GM12878 (cell line): ENCODE data around the gene KLHL36. TPM values are rescaled to one million over a fixed set of nuclear protein-coding genes. Genes with fewer than 3 reads are reported as not detected.

ENCODE experiments used
- ATAC-seq: fragments of 200-7000 bp; cut with Tn5 transposase; 3 replicates; pipeline ENCODE4 v1.9.1; 2020; ENCODE audit warnings: mild to moderate bottlenecking, moderate library complexity
- BruUV-seq: library from RNA; stranded (reverse); fragments of 400-500 nt; replicated peaks from 2 replicates; lab custom pipeline; 2021; lab: Mats Ljungman, UMichigan
- CTCF ChIA-PET: fragments of 300-600 bp; sonication (Branson Sonifier 250); formaldehyde crosslinking; extraction: SDS; loops from one replicate; lab custom pipeline; 2021; ENCODE audit warnings: inconsistent platforms; lab: Yijun Ruan, JAX
- POLR2A ChIA-PET: fragments of 350-600 bp; formaldehyde crosslinking; extraction: SDS; loops from one replicate; lab custom pipeline; 2021; ENCODE audit warnings: inconsistent platforms; lab: Charles Lee
- RAD21 ChIA-PET: fragments of 300-600 bp; sonication (Branson Sonifier 250); formaldehyde crosslinking; loops from one replicate; lab custom pipeline; 2023; ENCODE audit warnings: antibody characterized with exemption; ENCODE audit not compliant: unreplicated experiment; lab: Charles Lee
- SMC1A ChIA-PET: fragments of 300-600 bp; sonication (Branson Sonifier 250); formaldehyde crosslinking; loops from one replicate; lab custom pipeline; 2023; ENCODE audit not compliant: unreplicated experiment, uncharacterized antibody; lab: Charles Lee
- DNase-seq: peaks from one replicate; pipeline ENCODE4 v3.0.0-alpha.2; 2011; ENCODE audit warnings: low read depth, low spot score
- FAIRE-seq: peaks from 3 replicates; lab custom pipeline; 2011; peaks lifted over from hg19 to GRCh38; lab: Jason Lieb, UNC
- H2AFZ ChIP-seq: 2 replicates; pipeline ENCODE4 v1.6.0; 2011; ENCODE audit warnings: low read depth, low read length, control low read depth; ENCODE audit not compliant: control insufficient read depth
- H3K27ac ChIP-seq: 2 replicates; pipeline ENCODE4 v1.5.1; 2011; ENCODE audit warnings: control low read depth; ENCODE audit not compliant: control insufficient read depth, insufficient read depth
- H3K27me3 ChIP-seq, 2 experiments: replicated peaks in 1 of 2; 2 replicates each; pipeline versions ENCODE4 v1.6.0 to v1.6.1; 2011; ENCODE audit warnings: low read length in 1 of 2; ENCODE audit not compliant: control insufficient read depth in 2 of 2, insufficient read depth in 2 of 2
- H3K36me3 ChIP-seq, 2 experiments: 2 replicates each; pipeline ENCODE4 v1.5.1; 2011; ENCODE audit warnings: low read length in 1 of 2; ENCODE audit not compliant: control insufficient read depth in 2 of 2, insufficient read depth in 2 of 2
- H3K4me1 ChIP-seq: 2 replicates; pipeline ENCODE4 v1.6.1; 2011; ENCODE audit warnings: mild to moderate bottlenecking, low read length, moderate library complexity, mixed read lengths; ENCODE audit not compliant: control insufficient read depth, insufficient read depth
- H3K4me2 ChIP-seq: 2 replicates; pipeline ENCODE4 v1.6.0; 2011; ENCODE audit warnings: control low read depth; ENCODE audit not compliant: control insufficient read depth, insufficient read depth
- H3K4me3 ChIP-seq: fragments of 200-600 bp; sonication (generic); 2 replicates; pipeline ENCODE4 v1.5.1; 2016
- H3K79me2 ChIP-seq: 2 replicates; pipeline ENCODE4 v1.6.0; 2011; ENCODE audit warnings: low read length; ENCODE audit not compliant: control insufficient read depth, insufficient read depth
- H3K9ac ChIP-seq: 2 replicates; pipeline ENCODE4 v1.8.0; 2011; ENCODE audit warnings: low read length, control low read depth, mixed read lengths; ENCODE audit not compliant: control insufficient read depth, insufficient read depth
- H3K9me3 ChIP-seq: replicated peaks from 3 replicates; pipeline ENCODE4 v1.5.1; 2011; ENCODE audit warnings: mild to moderate bottlenecking, low read length; ENCODE audit not compliant: control insufficient read depth, insufficient read depth
- H4K20me1 ChIP-seq: 2 replicates; pipeline ENCODE4 v1.6.0; 2011; ENCODE audit not compliant: control insufficient read depth, insufficient read depth
- ATF7 ChIP-seq: fragments of 450-650 bp; IDR thresholded peaks from 2 replicates; pipeline ENCODE4 v1.6.1; 2016; ENCODE audit warnings: low read depth, mild to moderate bottlenecking
- CHD2 ChIP-seq: IDR thresholded peaks from 2 replicates; pipeline ENCODE4 v1.6.1; 2011; ENCODE audit warnings: low read depth, low read length, improper control_type of control experiment, borderline replicate concordance
- FOXM1 ChIP-seq: IDR thresholded peaks from 2 replicates; pipeline ENCODE4 v1.6.1; 2012; ENCODE audit warnings: low read depth, mild to moderate bottlenecking, inconsistent platforms, low read length, moderate library complexity
- IKZF1 ChIP-seq: fragments of 450-650 bp; conservative IDR thresholded peaks from 2 replicates; pipeline ENCODE4 v1.6.1; 2017; ENCODE audit warnings: antibody characterized with exemption, mild to moderate bottlenecking
- JUNB ChIP-seq: IDR thresholded peaks from 2 replicates; pipeline ENCODE4 v1.6.1; 2016; ENCODE audit warnings: antibody characterized with exemption, mild to moderate bottlenecking
- SMAD1 ChIP-seq: fragments of 450-650 bp; IDR thresholded peaks from 2 replicates; pipeline ENCODE4 v1.6.1; 2018; ENCODE audit warnings: mild to moderate bottlenecking, low read depth; ENCODE audit not compliant: partially characterized antibody
- SPI1 ChIP-seq: IDR thresholded peaks from 2 replicates; pipeline ENCODE4 v1.6.1; 2011; ENCODE audit warnings: low read depth, mild to moderate bottlenecking, low read length, moderate library complexity, borderline replicate concordance; ENCODE audit not compliant: insufficient read depth
- SUPT20H ChIP-seq: IDR thresholded peaks from 2 replicates; pipeline ENCODE4 v1.6.1; 2011; ENCODE audit warnings: low read depth, mild to moderate bottlenecking, low read length, moderate library complexity, borderline replicate concordance; ENCODE audit not compliant: control insufficient read depth
- ZNF24 ChIP-seq: fragments of 450-650 bp; IDR thresholded peaks from 2 replicates; pipeline ENCODE4 v1.6.1; 2017; ENCODE audit warnings: antibody characterized with exemption, mild to moderate bottlenecking
- ZNF274 ChIP-seq: IDR thresholded peaks from one replicate; pipeline ENCODE4 v1.8.0; 2011; ENCODE audit not compliant: insufficient read length, insufficient read depth
- ZNF384 ChIP-seq: IDR thresholded peaks from 2 replicates; pipeline ENCODE4 v1.6.1; 2012; ENCODE audit warnings: low read depth, mild to moderate bottlenecking, low read length, improper control_type of control experiment, borderline replicate concordance
- ZNF622 ChIP-seq: fragments of 450-650 bp; IDR thresholded peaks from 2 replicates; pipeline ENCODE4 v1.6.1; 2017; ENCODE audit warnings: mild to moderate bottlenecking, inconsistent platforms
- WGBS: methylation state at CpG from one replicate; pipeline ENCODE4 v1.1.6; 2016; ENCODE audit warnings: low lambda C conversion rate; ENCODE audit not compliant: insufficient replicate concordance, insufficient coverage; ENCODE audit errors: missing lambda C conversion rate; 5-methylcytosine and 5-hydroxymethylcytosine counted together
- in situ Hi-C: fragments of 300-500 bp; cut with MboI; formaldehyde crosslinking; loops from 9 replicates; pipeline ENCODE4 v1.14.3; 2018; ENCODE audit warnings: mixed read lengths
- intact Hi-C: fragments of 100-400 bp; cut with micrococcal nuclease; formaldehyde crosslinking; loops from one replicate; pipeline ENCODE4 v1.14.2; 2022; ENCODE audit not compliant: unreplicated experiment
- polyA plus RNA-seq, 11 experiments: library from polyadenylated mRNA; depleted of rRNA in 4 of 11; unstranded in 6 of 11; stranded (reverse) in 5 of 11; fragments of >200 nt; fragmentation: Nextera tagmentation in 4 of 11; fragmentation: Illumina TruSeq in 1 of 11; extraction: Ambion mirVana in 4 of 11; extraction: Trizol in 1 of 11; gene quantifications; 1 replicate in 1 of 11; 2 replicates in 10 of 11; pipeline versions ENCODE4 v1.2.1 to v1.2.3, GENCODE V29; 2011 to 2016; ENCODE audit warnings: inconsistent platforms in 2 of 11, missing spikeins in 2 of 11, low read depth in 1 of 11
- total RNA-seq, 4 experiments: library from RNA; depleted of rRNA in 3 of 4; stranded (reverse); fragments of >200 nt in 3 of 4; fragmentation: Illumina TruSeq in 1 of 4; extraction: Trizol in 1 of 4; gene quantifications; 2 replicates each; pipeline versions ENCODE4 v1.2.1 to v1.2.3, GENCODE V29; 2013 to 2021
- TF ChIP-seq, protein P1 (sequence below): fragments of 450-650 bp; IDR thresholded peaks from 2 replicates; pipeline ENCODE4 v1.6.1; 2017; ENCODE audit warnings: mild to moderate bottlenecking, moderate library complexity
- TF ChIP-seq, protein P2 (sequence below): fragments of 450-650 bp; formaldehyde crosslinking; IDR thresholded peaks from 2 replicates; pipeline ENCODE4 v1.5.0; 2022; ENCODE audit warnings: mild to moderate bottlenecking, missing genetic modification characterization

The KLHL36 gene
- total and polyA plus RNA-seq, 10 of the 15 experiments (the other 5 are each of a cell fraction or from before 2014, with no cell fraction given) = 2.6 to 45.3 (median 16.8) TPM

DNA sequence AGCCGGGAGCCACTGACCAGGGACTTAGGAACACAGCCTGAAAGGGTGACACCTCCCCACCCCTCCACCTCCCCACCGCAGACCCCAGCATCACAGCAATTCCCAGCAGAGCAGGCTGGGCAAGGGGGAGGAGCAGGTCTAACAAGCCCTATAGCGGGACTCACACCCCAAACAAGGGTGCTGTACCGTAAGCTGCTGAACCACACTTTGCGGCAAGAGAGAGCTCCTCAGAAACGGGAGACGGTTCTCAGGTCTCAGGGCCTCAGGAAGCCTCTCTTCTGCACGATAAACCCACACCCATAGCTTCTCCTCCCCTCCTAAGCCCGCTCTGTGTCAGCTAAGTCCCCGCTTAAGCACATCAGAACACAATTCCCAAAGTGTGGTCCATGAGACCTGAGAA lies 18.7 kb upstream of the KLHL36 start:
- no peak for ATAC-seq
- no peak overlapping the region for H3K4me3 ChIP-seq
- H3K9me3 ChIP-seq = no peaks in the 10 kb centered on the region
- intact Hi-C loops = no loop called here
- no peaks in the 10 kb centered on the region for H3K79me2 ChIP-seq
- 91% methylated on average over 10 of the region's 10 CpGs for WGBS
- ChIA-PET POLR2A (interaction anchor here (0.6 to 1.2 kb wide), 2 partner anchors 12 to 96 kb away, joined by 3 to 4 read pairs; no protein-coding TSS in a partner anchor), RAD21 (interaction anchor here (0.8 to 1.6 kb wide), 4 partner anchors 9 to 118 kb away, joined by 3 to 4 read pairs (median 3); no protein-coding TSS in a partner anchor), CTCF (interaction anchor here (1.0 to 3.3 kb wide), 6 partner anchors 15 to 124 kb away, joined by 3 to 26 read pairs (median 7); no protein-coding TSS in a partner anchor), SMC1A (interaction anchor here (0.7 to 3.9 kb wide), 6 partner anchors 9 to 341 kb away, joined by 3 to 21 read pairs (median 4); no protein-coding TSS in a partner anchor)
- H2AFZ ChIP-seq = no peak overlapping the region
- no peak overlapping the region for H3K4me2 ChIP-seq
- no peak overlapping the region for H3K27ac ChIP-seq
- FAIRE-seq = no peak
- no peaks in the 10 kb centered on the region for H3K36me3 ChIP-seq
- no peak for DNase-seq
- BruUV-seq = no TSS peak
- H3K9ac ChIP-seq = no peak overlapping the region
- H3K4me1 ChIP-seq = peaks cover 29% of the 10 kb centered on the region
- H4K20me1 ChIP-seq = no peaks in the 10 kb centered on the region
- H3K27me3 ChIP-seq = no peaks in the 10 kb centered on the region
- in situ Hi-C loops = loop anchor here (10.0 to 25.0 kb wide), 2 partner anchors 333 to 355 kb away; no protein-coding TSS in a partner anchor
- no peak for TF ChIP-seq SUPT20H
- TF ChIP-seq JUNB = no peak
- no peak for TF ChIP-seq ATF7
- TF ChIP-seq, protein P1, sequence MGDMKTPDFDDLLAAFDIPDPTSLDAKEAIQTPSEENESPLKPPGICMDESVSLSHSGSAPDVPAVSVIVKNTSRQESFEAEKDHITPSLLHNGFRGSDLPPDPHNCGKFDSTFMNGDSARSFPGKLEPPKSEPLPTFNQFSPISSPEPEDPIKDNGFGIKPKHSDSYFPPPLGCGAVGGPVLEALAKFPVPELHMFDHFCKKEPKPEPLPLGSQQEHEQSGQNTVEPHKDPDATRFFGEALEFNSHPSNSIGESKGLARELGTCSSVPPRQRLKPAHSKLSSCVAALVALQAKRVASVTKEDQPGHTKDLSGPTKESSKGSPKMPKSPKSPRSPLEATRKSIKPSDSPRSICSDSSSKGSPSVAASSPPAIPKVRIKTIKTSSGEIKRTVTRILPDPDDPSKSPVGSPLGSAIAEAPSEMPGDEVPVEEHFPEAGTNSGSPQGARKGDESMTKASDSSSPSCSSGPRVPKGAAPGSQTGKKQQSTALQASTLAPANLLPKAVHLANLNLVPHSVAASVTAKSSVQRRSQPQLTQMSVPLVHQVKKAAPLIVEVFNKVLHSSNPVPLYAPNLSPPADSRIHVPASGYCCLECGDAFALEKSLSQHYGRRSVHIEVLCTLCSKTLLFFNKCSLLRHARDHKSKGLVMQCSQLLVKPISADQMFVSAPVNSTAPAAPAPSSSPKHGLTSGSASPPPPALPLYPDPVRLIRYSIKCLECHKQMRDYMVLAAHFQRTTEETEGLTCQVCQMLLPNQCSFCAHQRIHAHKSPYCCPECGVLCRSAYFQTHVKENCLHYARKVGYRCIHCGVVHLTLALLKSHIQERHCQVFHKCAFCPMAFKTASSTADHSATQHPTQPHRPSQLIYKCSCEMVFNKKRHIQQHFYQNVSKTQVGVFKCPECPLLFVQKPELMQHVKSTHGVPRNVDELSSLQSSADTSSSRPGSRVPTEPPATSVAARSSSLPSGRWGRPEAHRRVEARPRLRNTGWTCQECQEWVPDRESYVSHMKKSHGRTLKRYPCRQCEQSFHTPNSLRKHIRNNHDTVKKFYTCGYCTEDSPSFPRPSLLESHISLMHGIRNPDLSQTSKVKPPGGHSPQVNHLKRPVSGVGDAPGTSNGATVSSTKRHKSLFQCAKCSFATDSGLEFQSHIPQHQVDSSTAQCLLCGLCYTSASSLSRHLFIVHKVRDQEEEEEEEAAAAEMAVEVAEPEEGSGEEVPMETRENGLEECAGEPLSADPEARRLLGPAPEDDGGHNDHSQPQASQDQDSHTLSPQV = no peak
- TF ChIP-seq ZNF384 = no peak
- TF ChIP-seq CHD2 = no peak
- TF ChIP-seq ZNF622 = no peak
- no peak for TF ChIP-seq FOXM1
- no peak for TF ChIP-seq SPI1
- TF ChIP-seq, protein P2, sequence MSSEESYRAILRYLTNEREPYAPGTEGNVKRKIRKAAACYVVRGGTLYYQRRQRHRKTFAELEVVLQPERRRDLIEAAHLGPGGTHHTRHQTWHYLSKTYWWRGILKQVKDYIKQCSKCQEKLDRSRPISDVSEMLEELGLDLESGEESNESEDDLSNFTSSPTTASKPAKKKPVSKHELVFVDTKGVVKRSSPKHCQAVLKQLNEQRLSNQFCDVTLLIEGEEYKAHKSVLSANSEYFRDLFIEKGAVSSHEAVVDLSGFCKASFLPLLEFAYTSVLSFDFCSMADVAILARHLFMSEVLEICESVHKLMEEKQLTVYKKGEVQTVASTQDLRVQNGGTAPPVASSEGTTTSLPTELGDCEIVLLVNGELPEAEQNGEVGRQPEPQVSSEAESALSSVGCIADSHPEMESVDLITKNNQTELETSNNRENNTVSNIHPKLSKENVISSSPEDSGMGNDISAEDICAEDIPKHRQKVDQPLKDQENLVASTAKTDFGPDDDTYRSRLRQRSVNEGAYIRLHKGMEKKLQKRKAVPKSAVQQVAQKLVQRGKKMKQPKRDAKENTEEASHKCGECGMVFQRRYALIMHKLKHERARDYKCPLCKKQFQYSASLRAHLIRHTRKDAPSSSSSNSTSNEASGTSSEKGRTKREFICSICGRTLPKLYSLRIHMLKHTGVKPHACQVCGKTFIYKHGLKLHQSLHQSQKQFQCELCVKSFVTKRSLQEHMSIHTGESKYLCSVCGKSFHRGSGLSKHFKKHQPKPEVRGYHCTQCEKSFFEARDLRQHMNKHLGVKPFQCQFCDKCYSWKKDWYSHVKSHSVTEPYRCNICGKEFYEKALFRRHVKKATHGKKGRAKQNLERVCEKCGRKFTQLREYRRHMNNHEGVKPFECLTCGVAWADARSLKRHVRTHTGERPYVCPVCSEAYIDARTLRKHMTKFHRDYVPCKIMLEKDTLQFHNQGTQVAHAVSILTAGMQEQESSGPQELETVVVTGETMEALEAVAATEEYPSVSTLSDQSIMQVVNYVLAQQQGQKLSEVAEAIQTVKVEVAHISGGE = no peak
- no peak for TF ChIP-seq ZNF24
- TF ChIP-seq SMAD1 = no peak
- TF ChIP-seq IKZF1 = no peak
- no peak for TF ChIP-seq ZNF274
